Retinal pigment epithelial cell (primary cell): Measurements from ENCODE around the gene FAM53B.

Source experiments
- DNase-seq: peaks from one replicate; pipeline ENCODE4 v3.0.0-alpha.2; 2010; ENCODE audit warnings: low read depth
- H3K4me3 ChIP-seq: 2 replicates; pipeline ENCODE4 v1.5.1; 2011; ENCODE audit warnings: mild to moderate bottlenecking, low read length, control low read depth, moderate library complexity
- CTCF ChIP-seq: conservative IDR thresholded peaks from 2 replicates; pipeline ENCODE4 v1.5.1; 2011; ENCODE audit warnings: low read depth, low read length, control low read depth, inconsistent platforms

Gene FAM53B

GRCh38 chr10:124656113-124656490 is 88.1 kb downstream of the FAM53B start:
- H3K4me3 ChIP-seq, result no peak overlapping the region
- DNase-seq, result no peak
- TF ChIP-seq CTCF, result no peak

- DNase-seq, result no peak
- TF ChIP-seq CTCF, result no peak
- H3K4me3 ChIP-seq, result no peak overlapping the region
These were observed 88.7 kb downstream of the FAM53B start for GRCh38 chr10:124655191-124656112.

GRCh38 chr10:124654686-124655085 is 89.5 kb downstream of the FAM53B start:
- H3K4me3 ChIP-seq, result no peak overlapping the region
- DNase-seq, result no peak
- no peak for TF ChIP-seq CTCF

- no peak for TF ChIP-seq CTCF
- DNase-seq, result no peak
- no peak overlapping the region for H3K4me3 ChIP-seq
These were observed 90.1 kb downstream of the FAM53B start for GRCh38 chr10:124653811-124654651.

- no peak overlapping the region for H3K4me3 ChIP-seq
- TF ChIP-seq CTCF, result no peak
- no peak for DNase-seq
These were observed 90.9 kb downstream of the FAM53B start for GRCh38 chr10:124653311-124653710.

GRCh38 chr10:124652701-124653100 is 91.5 kb downstream of the FAM53B start:
- no peak overlapping the region for H3K4me3 ChIP-seq
- DNase-seq, result no peak
- no peak for TF ChIP-seq CTCF

GRCh38 chr10:124652200-124652599 is 92.0 kb downstream of the FAM53B start:
- no peak for TF ChIP-seq CTCF
- no peak for DNase-seq
- H3K4me3 ChIP-seq, result no peak overlapping the region
